ENCODE results near the gene TBXAS1.

TBXAS1 gene

GRCh38 chr7:140005754-140006503 is 176.9 kb downstream of the TBXAS1 start:
- no peak for DNase-seq

- DNase-seq: no peak
Measured at GRCh38 chr7:140006600-140006999, 177.5 kb downstream of the TBXAS1 start.

- DNase-seq: no peak
Measured at GRCh38 chr7:140007051-140007690, 178.1 kb downstream of the TBXAS1 start.

- no peak for DNase-seq
Measured at GRCh38 chr7:140008755-140009610, 179.9 kb downstream of the TBXAS1 start.

GRCh38 chr7:140009735-140010134 is 180.7 kb downstream of the TBXAS1 start:
- no peak for DNase-seq

- DNase-seq: no peak
Measured at GRCh38 chr7:140010194-140010895, 181.3 kb downstream of the TBXAS1 start.

GRCh38 chr7:140013676-140014075 is 184.6 kb downstream of the TBXAS1 start:
- DNase-seq: no peak

- no peak for DNase-seq
Measured at GRCh38 chr7:140014123-140014522, 185.1 kb downstream of the TBXAS1 start.

- no peak for DNase-seq
Measured at GRCh38 chr7:140015471-140015970, 186.5 kb downstream of the TBXAS1 start.

- DNase-seq: no peak
Measured at GRCh38 chr7:140016540-140016939, 187.5 kb downstream of the TBXAS1 start.

GRCh38 chr7:140017034-140017433 is 188.0 kb downstream of the TBXAS1 start:
- no peak for DNase-seq

GRCh38 chr7:140017543-140017942 is 188.5 kb downstream of the TBXAS1 start:
- no peak for DNase-seq

GRCh38 chr7:140018125-140019043 is 189.3 kb downstream of the TBXAS1 start:
- no peak for DNase-seq

GRCh38 chr7:140019172-140019571 is 190.1 kb downstream of the TBXAS1 start:
- DNase-seq: no peak

GRCh38 chr7:140019606-140020005 is 190.5 kb downstream of the TBXAS1 start:
- DNase-seq: no peak

GRCh38 chr7:140021603-140022002 is 192.5 kb downstream of the TBXAS1 start:
- no peak for DNase-seq

- DNase-seq: no peak
Measured at GRCh38 chr7:140022582-140023211, 193.6 kb downstream of the TBXAS1 start.

GRCh38 chr7:140023728-140024127 is 194.7 kb downstream of the TBXAS1 start:
- DNase-seq: no peak

- DNase-seq: no peak
Measured at GRCh38 chr7:140024585-140024984, 195.5 kb downstream of the TBXAS1 start.

- DNase-seq: no peak
Measured at GRCh38 chr7:140025241-140025640, 196.2 kb downstream of the TBXAS1 start.

GRCh38 chr7:140025814-140026433 is 196.9 kb downstream of the TBXAS1 start:
- no peak for DNase-seq

Measured in HCEC 1CT (cell line).